K562 (cell line): ENCODE results near the gene CENPA. TPM values are rescaled to one million over a fixed set of nuclear protein-coding genes. Genes with fewer than 3 reads are reported as not detected.
A peak's percentile ranks its signal among the peaks of the same experiment; 100 is the strongest.

Source experiments
- ATAC-seq: fragments of 200-7000 bp; cut with Tn5 transposase; 3 replicates; pipeline ENCODE4 v1.9.1; 2020; ENCODE audit warnings: moderate library complexity
- BruUV-seq: library from RNA; stranded (reverse); fragments of 400-500 nt; replicated peaks from 2 replicates; lab custom pipeline; 2021; lab: Mats Ljungman, UMichigan
- CTCF ChIA-PET: fragments of 300-600 bp; formaldehyde crosslinking; extraction: SDS; loops from one replicate; lab custom pipeline; 2021; ENCODE audit warnings: low intra/inter-chr PET ratio; lab: Yijun Ruan, JAX
- POLR2A ChIA-PET: fragments of 300-600, 350-650 bp; sonication (Branson Sonifier 250); formaldehyde crosslinking; extraction: SDS; loops from one replicate; lab custom pipeline; 2021; ENCODE audit warnings: antibody characterized with exemption, inconsistent platforms; lab: Yijun Ruan, JAX
- DNase-seq, 4 experiments: peaks; one replicate each; pipeline versions ENCODE4 v3.0.0 to v3.0.0-alpha.2; 2011 to 2018; ENCODE audit warnings: low spot score in 3 of 4, mixed read lengths in 3 of 4; ENCODE audit errors: extremely low read depth in 1 of 4
- FAIRE-seq: peaks from 2 replicates; lab custom pipeline; 2011; peaks lifted over from hg19 to GRCh38; lab: Jason Lieb, UNC
- H2AFZ ChIP-seq: 2 replicates; pipeline ENCODE4 v1.6.0; 2011; ENCODE audit warnings: low read depth, low read length, control low read depth, inconsistent platforms
- H3K27ac ChIP-seq: fragments of 200-600 bp; 3 replicates; pipeline ENCODE4 v1.8.0; 2011; ENCODE audit warnings: low read depth, mild to moderate bottlenecking, control low read depth, inconsistent platforms, low read length, moderate library complexity, mixed read lengths; ENCODE audit errors: extremely low read depth
- H3K27me3 ChIP-seq, 2 experiments: fragments of 300-600 bp in 1 of 2; 2 replicates in 1 of 2; 3 replicates in 1 of 2; pipeline versions ENCODE4 v1.6.0 to v1.8.0; 2011; ENCODE audit warnings: inconsistent platforms in 2 of 2, low read length in 2 of 2, mild to moderate bottlenecking in 1 of 2, mixed read lengths in 1 of 2, moderate library complexity in 1 of 2; ENCODE audit not compliant: control insufficient read depth in 2 of 2, insufficient read depth in 2 of 2
- H3K36me3 ChIP-seq: fragments of 300-600 bp; 3 replicates; pipeline ENCODE4 v1.8.0; 2011; ENCODE audit warnings: mild to moderate bottlenecking, low read length, inconsistent platforms; ENCODE audit not compliant: control insufficient read depth, insufficient read depth
- H3K4me1 ChIP-seq, 2 experiments: fragments of 200-600 bp in 1 of 2; replicated peaks in 1 of 2; 2 replicates in 1 of 2; 3 replicates in 1 of 2; pipeline versions ENCODE4 v1.5.1 to v1.8.0; 2011; ENCODE audit warnings: inconsistent platforms in 2 of 2, low read length in 2 of 2, mild to moderate bottlenecking in 1 of 2, mixed read lengths in 1 of 2, moderate library complexity in 1 of 2; ENCODE audit not compliant: control insufficient read depth in 2 of 2, insufficient read depth in 2 of 2
- H3K4me2 ChIP-seq: 2 replicates; pipeline ENCODE4 v1.6.1; 2011; ENCODE audit warnings: low read length, control low read depth, inconsistent platforms, mixed read lengths; ENCODE audit not compliant: insufficient read depth
- H3K4me3 ChIP-seq: fragments of 200-600 bp; sonication (generic), shearing (Covaris generic); 2 replicates; pipeline ENCODE4 v1.5.1; 2016; ENCODE audit warnings: control low read depth, inconsistent platforms
- H3K79me2 ChIP-seq: fragments of 200-600 bp; 3 replicates; pipeline ENCODE4 v1.8.0; 2011; ENCODE audit warnings: low read length, inconsistent platforms; ENCODE audit not compliant: control insufficient read depth, insufficient read depth
- H3K9ac ChIP-seq, 2 experiments: 2 replicates each; pipeline versions ENCODE4 v1.6.0 to v1.6.1; 2011; ENCODE audit warnings: low read depth in 2 of 2, low read length in 2 of 2, control low read depth in 1 of 2, inconsistent platforms in 1 of 2, mild to moderate bottlenecking in 1 of 2, mixed read lengths in 1 of 2; ENCODE audit not compliant: insufficient read depth in 1 of 2
- H3K9me1 ChIP-seq: one replicate; pipeline ENCODE4 v1.6.0; 2011; ENCODE audit warnings: inconsistent platforms, mild to moderate bottlenecking, low read length, moderate library complexity; ENCODE audit not compliant: control insufficient read depth, insufficient read depth
- H3K9me3 ChIP-seq: replicated peaks from 2 replicates; pipeline ENCODE4 v1.5.1; 2011; ENCODE audit warnings: low read depth, low read length, inconsistent platforms; ENCODE audit not compliant: control insufficient read depth, insufficient read depth
- H4K20me1 ChIP-seq: replicated peaks from 2 replicates; pipeline ENCODE4 v1.6.1; 2011; ENCODE audit warnings: low read length, inconsistent platforms, mixed read lengths; ENCODE audit not compliant: control insufficient read depth, insufficient read depth
- ATF3 ChIP-seq, 2 experiments: fragments of 450-650 bp in 1 of 2; sonication (generic) in 1 of 2; formaldehyde crosslinking in 1 of 2; IDR thresholded peaks in 1 of 2; conservative IDR thresholded peaks in 1 of 2; 2 replicates each; pipeline versions ENCODE4 v1.6.1 to v1.8.1; 2016 to 2023; ENCODE audit warnings: mild to moderate bottlenecking in 2 of 2, moderate library complexity in 2 of 2, inconsistent platforms in 1 of 2, missing genetic modification reagents in 1 of 2
- CEBPG ChIP-seq, 3 experiments: fragments of 200-800 bp in 1 of 3; sonication (Bioruptor generic) in 1 of 3; sonication (generic) in 1 of 3; formaldehyde crosslinking in 1 of 3; IDR thresholded peaks in 2 of 3; conservative IDR thresholded peaks in 1 of 3; 2 replicates each; pipeline versions ENCODE4 v1.6.1 to v1.8.0; 2016 to 2022; ENCODE audit warnings: missing compliant biosample characterization in 2 of 3, missing genetic modification characterization in 2 of 3, mild to moderate bottlenecking in 1 of 3, missing genetic modification reagents in 1 of 3
- CHCHD3 ChIP-seq: fragments of 250-450 bp; sonication (Bioruptor Pico); IDR thresholded peaks from 2 replicates; pipeline ENCODE4 v2.1.2; 2022; ENCODE audit warnings: mild to moderate bottlenecking
- CHD1 ChIP-seq: fragments of 200-600 bp; sonication (generic); IDR thresholded peaks from one replicate; pipeline ENCODE4 v1.6.1; 2012; ENCODE audit warnings: mild to moderate bottlenecking, moderate library complexity, low read length, inconsistent platforms
- DACH1 ChIP-seq: fragments of 450-650 bp; IDR thresholded peaks from 2 replicates; pipeline ENCODE4 v1.6.1; 2018; ENCODE audit not compliant: partially characterized antibody
- DNMT1 ChIP-seq: fragments of 450-650 bp; IDR thresholded peaks from 2 replicates; pipeline ENCODE4 v1.6.1; 2016; ENCODE audit warnings: antibody characterized with exemption, mild to moderate bottlenecking
- FOXK2 ChIP-seq, 2 experiments: fragments of 450-650 bp; IDR thresholded peaks in 1 of 2; conservative IDR thresholded peaks in 1 of 2; 2 replicates each; pipeline ENCODE4 v1.6.1; 2016; ENCODE audit warnings: low read depth in 2 of 2, mild to moderate bottlenecking in 1 of 2
- HMG20A ChIP-seq: fragments of 450-650 bp; formaldehyde crosslinking; conservative IDR thresholded peaks from 2 replicates; pipeline ENCODE4 v1.4.0; 2020; ENCODE audit warnings: mild to moderate bottlenecking, mixed read lengths
- KDM1A ChIP-seq, 2 experiments: fragments of 450-650 bp; IDR thresholded peaks; 2 replicates each; pipeline ENCODE4 v1.6.1; 2016; ENCODE audit warnings: mild to moderate bottlenecking in 2 of 2
- NELFE ChIP-seq: IDR thresholded peaks from 2 replicates; pipeline ENCODE4 v1.6.1; 2011; ENCODE audit warnings: mild to moderate bottlenecking; ENCODE audit not compliant: insufficient read depth, insufficient read length
- PHF21A ChIP-seq: fragments of 450-650 bp; IDR thresholded peaks from 2 replicates; pipeline ENCODE4 v1.6.1; 2017; ENCODE audit warnings: low read depth, borderline replicate concordance
- POLR3G ChIP-seq: IDR thresholded peaks from 2 replicates; pipeline ENCODE4 v1.6.1; 2011; ENCODE audit not compliant: insufficient read length, insufficient replicate concordance; ENCODE audit errors: extremely low read depth
- RAD21 ChIP-seq, 2 experiments: fragments of 250-450 bp in 1 of 2; fragments of 450-650 bp in 1 of 2; sonication (Bioruptor Pico) in 1 of 2; formaldehyde crosslinking in 1 of 2; IDR thresholded peaks in 1 of 2; conservative IDR thresholded peaks in 1 of 2; 2 replicates each; pipeline versions ENCODE4 v1.4.0 to v1.8.0; 2020 to 2022; ENCODE audit warnings: mild to moderate bottlenecking in 2 of 2, moderate library complexity in 1 of 2
- SAFB ChIP-seq: fragments of 200-400 bp; formaldehyde crosslinking; IDR thresholded peaks from 2 replicates; pipeline ENCODE4 v1.6.1; 2017; ENCODE audit warnings: low read depth, low read length, borderline replicate concordance
- SIN3B ChIP-seq: fragments of 450-650 bp; IDR thresholded peaks from 2 replicates; pipeline ENCODE4 v1.6.1; 2017; ENCODE audit warnings: low read depth, mild to moderate bottlenecking, moderate library complexity
- SMAD2 ChIP-seq: fragments of 150-350 bp; IDR thresholded peaks from 2 replicates; pipeline ENCODE4 v1.6.1; 2014; ENCODE audit warnings: low read depth, mild to moderate bottlenecking, low read length
- STAT6 ChIP-seq: sonication (generic); formaldehyde crosslinking; IDR thresholded peaks from 2 replicates; pipeline ENCODE4 v1.8.1; 2023; ENCODE audit warnings: mild to moderate bottlenecking, missing genetic modification reagents
- ZNF696 ChIP-seq: fragments of 250-450 bp; sonication (Bioruptor Pico); conservative IDR thresholded peaks from 2 replicates; pipeline ENCODE4 v1.4.0; 2020; ENCODE audit warnings: mild to moderate bottlenecking, moderate library complexity
- ZNF699 ChIP-seq: fragments of 250-450 bp; sonication (Bioruptor Pico); IDR thresholded peaks from 2 replicates; pipeline ENCODE4 v1.8.0; 2021; ENCODE audit warnings: mild to moderate bottlenecking, moderate library complexity; ENCODE audit not compliant: insufficient replicate concordance
- WGBS: fragments of 100-300 bp; shearing (Covaris generic); methylation state at CpG from one replicate; pipeline ENCODE4 v1.1.6; 2016; ENCODE audit warnings: low coverage, mixed read lengths; ENCODE audit not compliant: insufficient coverage; ENCODE audit errors: missing lambda C conversion rate; 5-methylcytosine and 5-hydroxymethylcytosine counted together
- in situ Hi-C: fragments of 300-500 bp; cut with MboI; formaldehyde crosslinking; loops from 4 replicates; pipeline ENCODE4 v1.15.0; 2018; ENCODE audit warnings: inconsistent platforms, mixed read lengths
- intact Hi-C: fragments of 100-400 bp; cut with micrococcal nuclease; formaldehyde crosslinking; loops from 2 replicates; pipeline ENCODE4 v1.14.2; 2022
- polyA plus RNA-seq, 8 experiments: library from polyadenylated mRNA; depleted of rRNA in 4 of 8; stranded (reverse) in 5 of 8; unstranded in 3 of 8; fragments of >200 nt; fragmentation: Nextera tagmentation in 2 of 8; fragmentation: Illumina TruSeq in 1 of 8; extraction: Ambion mirVana in 2 of 8; extraction: Trizol in 1 of 8; gene quantifications; 2 replicates each; pipeline versions ENCODE4 v1.2.1 to v1.2.3, GENCODE V29; 2011 to 2014; ENCODE audit warnings: inconsistent platforms in 1 of 8, missing spikeins in 1 of 8
- total RNA-seq, 7 experiments: library from RNA; depleted of rRNA in 6 of 7; stranded (reverse); fragments of >200 nt in 6 of 7; fragmentation: Illumina TruSeq in 2 of 7; extraction: Trizol in 2 of 7; gene quantifications; 2 replicates each; pipeline versions ENCODE4 v1.2.1 to v1.2.3, GENCODE V29; 2011 to 2021; ENCODE audit warnings: low replicate concordance in 1 of 7

CENPA gene
- total and polyA plus RNA-seq, 9 of the 15 experiments (the other 6 are each of a cell fraction or from before 2014, with no cell fraction given): 11.3 to 61.7 (median 44.7) TPM

GRCh38 chr2:26754539-26754938 is 31.3 kb upstream of the CENPA start:
- Histone ChIP-seq H2AFZ (no peak overlapping the region), H3K9me1 (no peaks in the 10 kb centered on the region), H3K4me1 (peaks cover 16 to 39% of the 10 kb centered on the region in 2 experiments), H3K4me3 (no peak overlapping the region), H3K79me2 (no peaks in the 10 kb centered on the region), H3K9ac (no peak overlapping the region), H3K36me3 (no peaks in the 10 kb centered on the region; the same call in 1 of the 3 replicates), H3K27ac (no peak overlapping the region), H3K4me2 (no peak overlapping the region)
- CTCF ChIA-PET: no interaction called here
- intact Hi-C loops: no loop called here
- BruUV-seq: no TSS peak
- DNase-seq: no peak
- WGBS: 69% methylated on average over 3 of the region's 4 CpGs
- ATAC-seq: no peak
- FAIRE-seq: no peak
- TF ChIP-seq DACH1 (no peak), NELFE (no peak), CHD1 (no peak), DNMT1 (no peak), FOXK2 (conservative IDR thresholded peaks at IDR 0.05 in 1 of 2, IDR thresholded peaks at IDR 0.05 in 1 of 2; ENCODE audit: low read depth in 2 of 2) (no peak), RAD21 (CRISPR knock-in tag; conservative IDR thresholded peaks at IDR 0.05 in 1 of 2, IDR thresholded peaks at IDR 0.05 in 1 of 2) (0 out of 4 replicates have a peak, but pooled peaks of 1 of the 2 experiments have one; percentile 2), ZNF699 (CRISPR knock-in tag) (no peak), ZNF696 (CRISPR knock-in tag) (no peak), PHF21A (no peak), POLR3G (no peak), CHCHD3 (CRISPR knock-in tag) (no peak), SIN3B (no peak), HMG20A (CRISPR knock-in tag) (no peak), STAT6 (CRISPR knock-in tag) (no peak), ATF3 (IDR thresholded peaks at IDR 0.05) (peak; percentile 62), ATF3 (CRISPR knock-in tag; conservative IDR thresholded peaks at IDR 0.05) (no peak), KDM1A (IDR thresholded peaks at IDR 0.05) (peak in 1 of 2 experiments; percentile 63; a peak in 2 of 4 replicates), CEBPG (CRISPR knock-in tag; IDR thresholded peaks at IDR 0.05) (peak; percentile 70; the same call in 1 of the 2 replicates), CEBPG (tag; conservative IDR thresholded peaks at IDR 0.05 in 1 of 2, IDR thresholded peaks at IDR 0.05 in 1 of 2) (0 out of 4 replicates have a peak, but pooled peaks of 1 of the 2 experiments have one; percentile 43), SMAD2 (no peak), SAFB (no peak)
- TF ChIP-seq, all 486 proteins: peak for 4
- POLR2A ChIA-PET: interaction anchor here (0.6 kb wide), 1 partner anchor 409 kb away, joined by 4 read pairs; no protein-coding TSS in a partner anchor
- H3K9me3 ChIP-seq: no peaks in the 10 kb centered on the region
- no peaks in the 10 kb centered on the region for H3K27me3 ChIP-seq
- no peaks in the 10 kb centered on the region for H4K20me1 ChIP-seq
- in situ Hi-C loops: no loop called here
